ENCODE measurements around the gene ANXA10. TPM values are rescaled to one million over a fixed set of nuclear protein-coding genes. Genes with fewer than 3 reads are reported as not detected.

ANXA10 gene
- total and polyA plus RNA-seq, 2 of the 4 experiments (the other 2 are of a cell fraction), result 0.44 to 0.72 TPM

DNA sequence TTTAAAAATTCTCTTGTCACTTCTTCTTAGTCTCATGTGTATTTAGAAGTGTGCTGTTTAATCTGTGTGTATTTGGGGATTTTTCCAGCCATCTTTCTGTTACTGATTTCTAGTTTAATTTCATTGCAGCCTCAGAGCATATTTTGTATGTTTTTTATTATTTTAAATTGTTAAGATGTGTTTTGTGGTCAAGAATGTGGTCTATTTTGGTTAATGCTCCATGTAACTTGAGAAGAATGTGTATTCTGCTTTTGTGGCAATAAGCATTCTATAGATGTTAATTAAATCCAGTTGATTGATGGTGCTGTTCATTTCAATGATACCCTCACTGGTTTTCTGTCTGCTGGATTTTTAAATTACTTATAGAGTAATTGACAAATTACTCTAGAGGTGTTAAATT is 38.9 kb downstream of the ANXA10 start:
- Histone ChIP-seq H2BK15ac (ENCODE audit: low read depth, low read length) (no peak overlapping the region), H3K18ac (ENCODE audit: low read depth, low read length) (no peak overlapping the region), H2AK5ac (ENCODE audit: low read depth, low read length) (no peak overlapping the region), H3K9me1 (ENCODE audit: insufficient read depth, low read length) (no peaks in the 10 kb centered on the region), H3K9me3 (ENCODE audit: control insufficient read depth, insufficient read depth, low read length) (no peaks in the 10 kb centered on the region), H3K27ac (ENCODE audit: insufficient read depth, low read length) (no peak overlapping the region), H3K9ac (ENCODE audit: low read depth, low read length) (no peak overlapping the region), H4K20me1 (ENCODE audit: insufficient read depth, low read length) (no peaks in the 10 kb centered on the region), H4K8ac (ENCODE audit: low read depth in 2 of 2, low read length in 2 of 2) (no peak overlapping the region), H2AFZ (replicated peaks; ENCODE audit: low read length, poor library complexity) (no peak overlapping the region), H4K91ac (ENCODE audit: insufficient read depth, low read depth, low read length) (no peak overlapping the region), H4K5ac (ENCODE audit: low read depth, low read length) (no peak overlapping the region), H2BK20ac (ENCODE audit: low read depth, low read length) (no peak overlapping the region), H3K4me1 (ENCODE audit: control insufficient read depth, insufficient read depth, low read length) (no peaks in the 10 kb centered on the region), H3K4me3 (ENCODE audit: insufficient read depth, low read depth, low read length) (no peak overlapping the region), H3K79me1 (ENCODE audit: low read depth in 1 of 2, low read length in 2 of 2) (no peaks in the 10 kb centered on the region), H2BK120ac (ENCODE audit: low read depth, low read length) (no peak overlapping the region), H3K56ac (ENCODE audit: extremely low read depth, insufficient read depth, low read length) (no peak overlapping the region), H3K36me3 (ENCODE audit: control insufficient read depth, insufficient read depth, low read length) (no peaks in the 10 kb centered on the region), H2AK9ac (replicated peaks; ENCODE audit: low read depth, low read length, poor library complexity) (no peak overlapping the region), H3K14ac (replicated peaks; ENCODE audit: low read depth, low read length) (no peak overlapping the region), H2BK5ac (ENCODE audit: low read depth, low read length, poor library complexity, severe bottlenecking) (no peak overlapping the region), H3K23ac (ENCODE audit: low read depth, low read length) (no peak overlapping the region), H3K27me3 (ENCODE audit: control insufficient read depth, insufficient read depth, low read length) (no peaks in the 10 kb centered on the region), H3K4me2 (ENCODE audit: low read depth, low read length) (no peak overlapping the region), H3K4ac (ENCODE audit: low read depth, low read length) (no peak overlapping the region)
- ChIA-PET POLR2A (ENCODE audit: unreplicated experiment) (no interaction called here), CTCF (no interaction called here)
- in situ Hi-C loops (cut with MboI; ENCODE audit: low sequenced_read_pairs), result no loop called here
- dilution Hi-C loops (cut with HindIII; ENCODE audit: low sequenced_read_pairs, unreplicated experiment), result no loop called here
- intact Hi-C loops (cut with micrococcal nuclease), result no loop called here
- TF ChIP-seq NFE2L2 (IDR thresholded peaks at IDR 0.05; ENCODE audit: low read depth, low read length) (no peak), CEBPB (IDR thresholded peaks at IDR 0.05; ENCODE audit: low read depth, low read length) (no peak), POLR2A (IDR thresholded peaks at IDR 0.05; ENCODE audit: low read depth, low read length) (no peak), MAZ (IDR thresholded peaks at IDR 0.05; ENCODE audit: borderline replicate concordance, low read depth, low read length) (no peak), MXI1 (IDR thresholded peaks at IDR 0.05; ENCODE audit: borderline replicate concordance, low read depth, low read length) (no peak), CHD1 (IDR thresholded peaks at IDR 0.05; ENCODE audit: low read depth, low read length) (no peak), SMC3 (IDR thresholded peaks at IDR 0.05; ENCODE audit: low read depth, low read length) (no peak), ELK1 (IDR thresholded peaks at IDR 0.05; ENCODE audit: borderline replicate concordance, low read depth, low read length) (no peak), RAD21 (IDR thresholded peaks at IDR 0.05; ENCODE audit: low read length) (no peak), BHLHE40 (IDR thresholded peaks at IDR 0.05; ENCODE audit: low read depth, low read length) (no peak), RFX5 (IDR thresholded peaks at IDR 0.05; ENCODE audit: low read depth, low read length) (no peak), MAFK (IDR thresholded peaks at IDR 0.05; ENCODE audit: low read depth, low read length) (no peak), FOS (IDR thresholded peaks at IDR 0.05; ENCODE audit: low read depth, low read length) (no peak), RCOR1 (IDR thresholded peaks at IDR 0.05; ENCODE audit: insufficient replicate concordance, low read length) (no peak)
- TF ChIP-seq, protein P1, sequence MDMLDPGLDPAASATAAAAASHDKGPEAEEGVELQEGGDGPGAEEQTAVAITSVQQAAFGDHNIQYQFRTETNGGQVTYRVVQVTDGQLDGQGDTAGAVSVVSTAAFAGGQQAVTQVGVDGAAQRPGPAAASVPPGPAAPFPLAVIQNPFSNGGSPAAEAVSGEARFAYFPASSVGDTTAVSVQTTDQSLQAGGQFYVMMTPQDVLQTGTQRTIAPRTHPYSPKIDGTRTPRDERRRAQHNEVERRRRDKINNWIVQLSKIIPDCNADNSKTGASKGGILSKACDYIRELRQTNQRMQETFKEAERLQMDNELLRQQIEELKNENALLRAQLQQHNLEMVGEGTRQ (IDR thresholded peaks at IDR 0.05; ENCODE audit: low read depth, low read length), result no peak
- TF ChIP-seq, protein P2, sequence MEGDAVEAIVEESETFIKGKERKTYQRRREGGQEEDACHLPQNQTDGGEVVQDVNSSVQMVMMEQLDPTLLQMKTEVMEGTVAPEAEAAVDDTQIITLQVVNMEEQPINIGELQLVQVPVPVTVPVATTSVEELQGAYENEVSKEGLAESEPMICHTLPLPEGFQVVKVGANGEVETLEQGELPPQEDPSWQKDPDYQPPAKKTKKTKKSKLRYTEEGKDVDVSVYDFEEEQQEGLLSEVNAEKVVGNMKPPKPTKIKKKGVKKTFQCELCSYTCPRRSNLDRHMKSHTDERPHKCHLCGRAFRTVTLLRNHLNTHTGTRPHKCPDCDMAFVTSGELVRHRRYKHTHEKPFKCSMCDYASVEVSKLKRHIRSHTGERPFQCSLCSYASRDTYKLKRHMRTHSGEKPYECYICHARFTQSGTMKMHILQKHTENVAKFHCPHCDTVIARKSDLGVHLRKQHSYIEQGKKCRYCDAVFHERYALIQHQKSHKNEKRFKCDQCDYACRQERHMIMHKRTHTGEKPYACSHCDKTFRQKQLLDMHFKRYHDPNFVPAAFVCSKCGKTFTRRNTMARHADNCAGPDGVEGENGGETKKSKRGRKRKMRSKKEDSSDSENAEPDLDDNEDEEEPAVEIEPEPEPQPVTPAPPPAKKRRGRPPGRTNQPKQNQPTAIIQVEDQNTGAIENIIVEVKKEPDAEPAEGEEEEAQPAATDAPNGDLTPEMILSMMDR (conservative IDR thresholded peaks at IDR 0.05; ENCODE audit: low read depth, low read length), result no peak
- BruUV-seq (replicated peaks), result no TSS peak
- DNase-seq (no peak), ATAC-seq (ENCODE audit: low read depth) (no peak)
